Measurements from ENCODE around the gene RLBP1.

The RLBP1 gene

DNA sequence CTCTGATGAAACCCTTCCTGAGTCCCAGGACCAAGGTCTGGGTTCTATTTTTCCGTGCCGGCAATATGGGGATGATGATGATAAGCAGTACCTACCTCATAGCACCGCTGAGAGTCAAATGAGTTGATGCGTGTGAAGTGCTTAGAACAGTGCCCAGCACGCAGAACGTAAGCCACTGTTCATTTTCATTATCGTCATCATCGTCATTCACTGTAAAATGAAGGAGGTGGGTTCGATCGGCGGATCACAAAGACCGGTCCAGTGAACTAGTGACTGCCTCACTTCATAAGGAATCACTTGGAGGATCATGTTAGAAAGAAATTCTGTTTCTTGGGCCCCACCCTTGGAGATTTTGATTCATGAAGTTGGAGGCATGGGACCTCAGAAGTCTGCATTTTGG, 44.3 kb downstream of the RLBP1 start:
- no peak for TF ChIP-seq CTCF (IDR thresholded peaks at IDR 0.05; ENCODE audit: borderline replicate concordance, extremely low read depth, low read length, poor library complexity, severe bottlenecking)
- no peak for TF ChIP-seq EZH2 (IDR thresholded peaks at IDR 0.05; ENCODE audit: borderline replicate concordance, low read depth, low read length, severe bottlenecking)
- Histone ChIP-seq H3K9me3 (ENCODE audit: insufficient read depth, low read length, severe bottlenecking) (no peaks in the 10 kb centered on the region), H3K4me2 (ENCODE audit: insufficient read depth, low read length) (no peak overlapping the region), H2AFZ (ENCODE audit: low read depth, low read length) (no peak overlapping the region), H3K27ac (ENCODE audit: low read length) (no peak overlapping the region), H3K4me1 (ENCODE audit: insufficient read depth, low read length) (no peaks in the 10 kb centered on the region), H3K4me3 (ENCODE audit: low read depth in 1 of 2, low read length in 2 of 2) (no peak overlapping the region), H3K9ac (ENCODE audit: low read depth, low read length) (no peak overlapping the region), H3K36me3 (ENCODE audit: insufficient read depth, low read length) (peaks cover 28% of the 10 kb centered on the region), H4K20me1 (ENCODE audit: insufficient read depth, low read length) (no peaks in the 10 kb centered on the region), H3K27me3 (ENCODE audit: insufficient read depth, low read length, poor library complexity) (no peaks in the 10 kb centered on the region), H3K79me2 (ENCODE audit: insufficient read depth, low read length) (no peaks in the 10 kb centered on the region)
- DNase-seq (no peak), ATAC-seq (ENCODE audit: insufficient read depth, low read depth) (no peak)

DNA sequence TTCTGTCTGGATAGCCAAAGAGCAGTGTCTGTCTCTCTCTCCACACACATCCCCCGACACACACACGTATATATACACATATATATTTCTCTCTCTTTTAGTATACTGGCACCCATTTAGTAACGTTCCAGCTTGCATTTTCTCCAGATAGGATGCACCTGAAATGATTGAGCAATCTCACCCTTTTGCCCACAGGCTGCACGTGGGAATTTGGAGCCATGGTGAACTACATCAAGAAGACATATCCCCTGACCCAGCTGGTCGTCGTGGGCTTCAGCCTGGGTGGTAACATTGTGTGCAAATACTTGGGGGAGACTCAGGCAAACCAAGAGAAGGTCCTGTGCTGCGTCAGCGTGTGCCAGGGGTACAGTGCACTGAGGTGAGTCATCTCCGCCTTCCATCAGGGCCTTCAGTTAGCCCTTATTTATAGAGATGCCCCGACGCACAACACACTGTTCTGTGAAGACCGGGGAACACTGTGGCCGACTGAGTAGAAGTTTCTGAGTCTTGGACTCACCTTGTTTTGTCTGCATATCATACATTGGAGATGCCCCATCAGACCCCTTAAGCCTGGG, 45.7 kb downstream of the RLBP1 start:
- Histone ChIP-seq H3K27ac (ENCODE audit: low read length) (no peak overlapping the region), H3K4me1 (ENCODE audit: insufficient read depth, low read length) (no peaks in the 10 kb centered on the region), H3K27me3 (ENCODE audit: insufficient read depth, low read length, poor library complexity) (no peaks in the 10 kb centered on the region), H3K4me2 (ENCODE audit: insufficient read depth, low read length) (no peak overlapping the region), H3K79me2 (ENCODE audit: insufficient read depth, low read length) (no peaks in the 10 kb centered on the region), H3K36me3 (ENCODE audit: insufficient read depth, low read length) (peaks cover 28% of the 10 kb centered on the region), H3K9me3 (ENCODE audit: insufficient read depth, low read length, severe bottlenecking) (no peaks in the 10 kb centered on the region), H4K20me1 (ENCODE audit: insufficient read depth, low read length) (no peaks in the 10 kb centered on the region), H2AFZ (ENCODE audit: low read depth, low read length) (no peak overlapping the region), H3K9ac (ENCODE audit: low read depth, low read length) (no peak overlapping the region), H3K4me3 (ENCODE audit: low read depth in 1 of 2, low read length in 2 of 2) (no peak overlapping the region)
- ATAC-seq (ENCODE audit: insufficient read depth, low read depth) = no peak
- no peak for DNase-seq
- no peak for TF ChIP-seq EZH2 (IDR thresholded peaks at IDR 0.05; ENCODE audit: borderline replicate concordance, low read depth, low read length, severe bottlenecking)
- TF ChIP-seq CTCF (IDR thresholded peaks at IDR 0.05; ENCODE audit: borderline replicate concordance, extremely low read depth, low read length, poor library complexity, severe bottlenecking) = no peak

GRCh38 chr15:89174476-89174875, 46.9 kb downstream of the RLBP1 start:
- Histone ChIP-seq H3K27me3 (ENCODE audit: insufficient read depth, low read length, poor library complexity) (no peaks in the 10 kb centered on the region), H3K4me2 (ENCODE audit: insufficient read depth, low read length) (no peak overlapping the region), H3K79me2 (ENCODE audit: insufficient read depth, low read length) (no peaks in the 10 kb centered on the region), H3K9me3 (ENCODE audit: insufficient read depth, low read length, severe bottlenecking) (no peaks in the 10 kb centered on the region), H3K4me1 (ENCODE audit: insufficient read depth, low read length) (no peaks in the 10 kb centered on the region), H3K27ac (ENCODE audit: low read length) (no peak overlapping the region), H3K36me3 (ENCODE audit: insufficient read depth, low read length) (peaks cover 28% of the 10 kb centered on the region), H3K4me3 (ENCODE audit: low read depth in 1 of 2, low read length in 2 of 2) (no peak overlapping the region), H2AFZ (ENCODE audit: low read depth, low read length) (no peak overlapping the region), H4K20me1 (ENCODE audit: insufficient read depth, low read length) (no peaks in the 10 kb centered on the region), H3K9ac (ENCODE audit: low read depth, low read length) (no peak overlapping the region)
- TF ChIP-seq EZH2 (IDR thresholded peaks at IDR 0.05; ENCODE audit: borderline replicate concordance, low read depth, low read length, severe bottlenecking) (no peak), CTCF (IDR thresholded peaks at IDR 0.05; ENCODE audit: borderline replicate concordance, extremely low read depth, low read length, poor library complexity, severe bottlenecking) (no peak)
- DNase-seq = no peak
- ATAC-seq (ENCODE audit: insufficient read depth, low read depth) = no peak

DNA sequence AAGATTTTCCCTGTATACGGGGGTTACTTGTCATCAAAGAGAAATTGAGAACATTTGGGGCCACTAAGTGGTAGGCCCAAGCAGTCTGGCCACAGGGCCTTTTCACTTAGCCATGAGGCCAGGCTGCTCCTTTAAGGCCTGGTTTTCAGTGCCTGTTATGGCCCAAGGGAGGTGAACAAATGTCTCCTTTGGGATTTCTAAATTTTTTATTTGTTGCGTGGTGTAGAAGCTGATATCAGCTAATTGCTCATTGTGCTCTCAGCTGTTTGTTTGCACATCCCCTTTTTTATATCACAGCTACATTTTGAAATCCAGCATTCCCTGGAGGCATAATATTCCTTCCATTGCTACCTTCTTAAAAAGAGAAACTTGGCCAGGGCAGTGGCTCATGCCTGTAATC, 48.5 kb downstream of the RLBP1 start:
- Histone ChIP-seq H2AFZ (ENCODE audit: low read depth, low read length) (no peak overlapping the region), H3K4me3 (ENCODE audit: low read depth in 1 of 2, low read length in 2 of 2) (no peak overlapping the region), H3K9me3 (ENCODE audit: insufficient read depth, low read length, severe bottlenecking) (no peaks in the 10 kb centered on the region), H3K9ac (ENCODE audit: low read depth, low read length) (no peak overlapping the region), H3K27ac (ENCODE audit: low read length) (no peak overlapping the region), H3K4me2 (ENCODE audit: insufficient read depth, low read length) (no peak overlapping the region), H3K4me1 (ENCODE audit: insufficient read depth, low read length) (no peaks in the 10 kb centered on the region), H4K20me1 (ENCODE audit: insufficient read depth, low read length) (no peaks in the 10 kb centered on the region), H3K27me3 (ENCODE audit: insufficient read depth, low read length, poor library complexity) (no peaks in the 10 kb centered on the region), H3K79me2 (ENCODE audit: insufficient read depth, low read length) (no peaks in the 10 kb centered on the region), H3K36me3 (ENCODE audit: insufficient read depth, low read length) (peaks cover 17% of the 10 kb centered on the region)
- DNase-seq (no peak), ATAC-seq (ENCODE audit: insufficient read depth, low read depth) (no peak)
- no peak for TF ChIP-seq EZH2 (IDR thresholded peaks at IDR 0.05; ENCODE audit: borderline replicate concordance, low read depth, low read length, severe bottlenecking)
- no peak for TF ChIP-seq CTCF (IDR thresholded peaks at IDR 0.05; ENCODE audit: borderline replicate concordance, extremely low read depth, low read length, poor library complexity, severe bottlenecking)
